HepG2 (cell line): Measurements from ENCODE around the gene RAN. TPM values are rescaled to one million over a fixed set of nuclear protein-coding genes. Genes with fewer than 3 reads are reported as not detected.

ENCODE experiments used
- DPF2 ChIP-seq: sonication (generic); formaldehyde crosslinking; IDR thresholded peaks from 2 replicates; pipeline ENCODE4 v1.4.0; 2020; ENCODE audit warnings: mild to moderate bottlenecking, low read depth, missing genetic modification reagents, borderline replicate concordance
- ETV5 ChIP-seq: IDR thresholded peaks from 2 replicates; pipeline ENCODE4 v1.6.1; 2018; ENCODE audit warnings: missing biosample characterization, missing genetic modification reagents, inconsistent platforms, borderline replicate concordance
- FOSL2 ChIP-seq: sonication (generic); formaldehyde crosslinking; IDR thresholded peaks from 2 replicates; pipeline ENCODE4 v1.4.0; 2020; ENCODE audit warnings: missing genetic modification reagents
- RFXAP ChIP-seq: sonication (generic); formaldehyde crosslinking; IDR thresholded peaks from 2 replicates; pipeline ENCODE4 v1.4.0; 2020; ENCODE audit warnings: missing genetic modification reagents, borderline replicate concordance
- RNF2 ChIP-seq: fragments of 450-650 bp; conservative IDR thresholded peaks from 2 replicates; pipeline ENCODE4 v1.6.1; 2016; ENCODE audit warnings: low read depth
- SALL1 ChIP-seq: sonication (generic); formaldehyde crosslinking; IDR thresholded peaks from 2 replicates; pipeline ENCODE4 v1.8.0; 2022; ENCODE audit warnings: mild to moderate bottlenecking, missing genetic modification reagents
- SIN3A ChIP-seq: IDR thresholded peaks from 2 replicates; pipeline ENCODE4 v1.6.1; 2011; ENCODE audit warnings: low read depth, mild to moderate bottlenecking, control low read depth, low read length, borderline replicate concordance
- SSRP1 ChIP-seq: IDR thresholded peaks from 2 replicates; pipeline ENCODE4 v1.6.1; 2016; ENCODE audit warnings: control low read depth
- ZNF276 ChIP-seq: sonication (generic); formaldehyde crosslinking; IDR thresholded peaks from 2 replicates; pipeline ENCODE4 v1.4.0; 2020; ENCODE audit warnings: mild to moderate bottlenecking, low read depth, missing genetic modification reagents
- ZNF460 ChIP-seq: sonication (generic); formaldehyde crosslinking; IDR thresholded peaks from 2 replicates; pipeline ENCODE4 v1.5.1; 2020; ENCODE audit warnings: missing genetic modification reagents, mild to moderate bottlenecking, borderline replicate concordance
- ZNF547 ChIP-seq: sonication (generic); formaldehyde crosslinking; IDR thresholded peaks from 2 replicates; pipeline ENCODE4 v1.5.1; 2020; ENCODE audit warnings: mild to moderate bottlenecking, missing genetic modification reagents
- ZNF777 ChIP-seq: sonication (generic); formaldehyde crosslinking; IDR thresholded peaks from 2 replicates; pipeline ENCODE4 v1.4.0; 2020; ENCODE audit warnings: missing genetic modification reagents
- ZNF879 ChIP-seq: sonication (generic); formaldehyde crosslinking; IDR thresholded peaks from 2 replicates; pipeline ENCODE4 v1.8.1; 2023; ENCODE audit warnings: missing genetic modification reagents
- polyA plus RNA-seq, 8 experiments: library from polyadenylated mRNA; depleted of rRNA in 3 of 8; stranded (reverse) in 7 of 8; unstranded in 1 of 8; fragments of >200 nt; fragmentation: Illumina TruSeq in 4 of 8; extraction: Trizol in 4 of 8; gene quantifications; 2 replicates each; pipeline versions ENCODE4 v1.2.1 to v1.2.3, GENCODE V29; 2011 to 2016; ENCODE audit warnings: low read depth in 4 of 8, missing spikeins in 1 of 8, mixed read lengths in 1 of 8; ENCODE audit not compliant: insufficient read depth in 1 of 8
- total RNA-seq, 5 experiments: library from RNA; depleted of rRNA; stranded (reverse); fragments of >200 nt; fragmentation: Illumina TruSeq; extraction: Trizol; gene quantifications; 2 replicates each; pipeline ENCODE4 v1.2.3, GENCODE V29; 2016; ENCODE audit warnings: low read depth in 1 of 5
- TF ChIP-seq, protein P1 (sequence below): sonication (generic); formaldehyde crosslinking; IDR thresholded peaks from 2 replicates; pipeline ENCODE4 v1.4.0; 2020; ENCODE audit warnings: missing genetic modification reagents, borderline replicate concordance
- TF ChIP-seq, protein P2 (sequence below): IDR thresholded peaks from 2 replicates; pipeline ENCODE4 v1.6.1; 2016; ENCODE audit warnings: low read depth, borderline replicate concordance
- TF ChIP-seq, protein P3 (sequence below): IDR thresholded peaks from 2 replicates; pipeline ENCODE4 v1.6.1; 2016; ENCODE audit warnings: low read depth, control low read depth
- TF ChIP-seq, protein P4 (sequence below): sonication (generic); formaldehyde crosslinking; IDR thresholded peaks from 2 replicates; pipeline ENCODE4 v1.4.0; 2020; ENCODE audit warnings: low read depth, mild to moderate bottlenecking, missing genetic modification reagents

RAN gene
- total and polyA plus RNA-seq, 2 of the 13 experiments (the other 11 are each of a cell fraction or from before 2014, with no cell fraction given): 1,335 to 1,630 TPM

GRCh38 chr12:130838951-130839769 lies 32.7 kb upstream of the RAN start, which contains the start of gene STX2 (continued):
- TF ChIP-seq, protein P1, sequence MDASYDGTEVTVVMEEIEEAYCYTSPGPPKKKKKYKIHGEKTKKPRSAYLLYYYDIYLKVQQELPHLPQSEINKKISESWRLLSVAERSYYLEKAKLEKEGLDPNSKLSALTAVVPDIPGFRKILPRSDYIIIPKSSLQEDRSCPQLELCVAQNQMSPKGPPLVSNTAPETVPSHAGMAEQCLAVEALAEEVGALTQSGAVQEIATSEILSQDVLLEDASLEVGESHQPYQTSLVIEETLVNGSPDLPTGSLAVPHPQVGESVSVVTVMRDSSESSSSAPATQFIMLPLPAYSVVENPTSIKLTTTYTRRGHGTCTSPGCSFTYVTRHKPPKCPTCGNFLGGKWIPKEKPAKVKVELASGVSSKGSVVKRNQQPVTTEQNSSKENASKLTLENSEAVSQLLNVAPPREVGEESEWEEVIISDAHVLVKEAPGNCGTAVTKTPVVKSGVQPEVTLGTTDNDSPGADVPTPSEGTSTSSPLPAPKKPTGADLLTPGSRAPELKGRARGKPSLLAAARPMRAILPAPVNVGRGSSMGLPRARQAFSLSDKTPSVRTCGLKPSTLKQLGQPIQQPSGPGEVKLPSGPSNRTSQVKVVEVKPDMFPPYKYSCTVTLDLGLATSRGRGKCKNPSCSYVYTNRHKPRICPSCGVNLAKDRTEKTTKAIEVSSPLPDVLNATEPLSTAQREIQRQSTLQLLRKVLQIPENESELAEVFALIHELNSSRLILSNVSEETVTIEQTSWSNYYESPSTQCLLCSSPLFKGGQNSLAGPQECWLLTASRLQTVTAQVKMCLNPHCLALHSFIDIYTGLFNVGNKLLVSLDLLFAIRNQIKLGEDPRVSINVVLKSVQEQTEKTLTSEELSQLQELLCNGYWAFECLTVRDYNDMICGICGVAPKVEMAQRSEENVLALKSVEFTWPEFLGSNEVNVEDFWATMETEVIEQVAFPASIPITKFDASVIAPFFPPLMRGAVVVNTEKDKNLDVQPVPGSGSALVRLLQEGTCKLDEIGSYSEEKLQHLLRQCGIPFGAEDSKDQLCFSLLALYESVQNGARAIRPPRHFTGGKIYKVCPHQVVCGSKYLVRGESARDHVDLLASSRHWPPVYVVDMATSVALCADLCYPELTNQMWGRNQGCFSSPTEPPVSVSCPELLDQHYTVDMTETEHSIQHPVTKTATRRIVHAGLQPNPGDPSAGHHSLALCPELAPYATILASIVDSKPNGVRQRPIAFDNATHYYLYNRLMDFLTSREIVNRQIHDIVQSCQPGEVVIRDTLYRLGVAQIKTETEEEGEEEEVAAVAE: no peak
- TF ChIP-seq RFXAP (CRISPR knock-in tag) (no peak), ETV5 (CRISPR knock-in tag) (peak; percentile 17; the same call in 1 of the 2 replicates), SALL1 (CRISPR knock-in tag) (peak; percentile 70), ZNF879 (no peak), ZNF460 (no peak), ZNF777 (CRISPR knock-in tag) (no peak), SIN3A (peak; percentile 62; the same call in 1 of the 2 replicates), FOSL2 (CRISPR knock-in tag) (peak; percentile 27; the same call in 1 of the 2 replicates), DPF2 (CRISPR knock-in tag) (no peak), ZNF276 (CRISPR knock-in tag) (no peak), RNF2 (peak; percentile 87), SSRP1 (CRISPR knock-in tag) (no peak), ZNF547 (peak; percentile 24; the same call in 1 of the 2 replicates)
- TF ChIP-seq, protein P2, sequence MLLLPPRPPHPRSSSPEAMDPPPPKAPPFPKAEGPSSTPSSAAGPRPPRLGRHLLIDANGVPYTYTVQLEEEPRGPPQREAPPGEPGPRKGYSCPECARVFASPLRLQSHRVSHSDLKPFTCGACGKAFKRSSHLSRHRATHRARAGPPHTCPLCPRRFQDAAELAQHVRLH (CRISPR knock-in tag): peak; percentile 49; the same call in 1 of the 2 replicates
- TF ChIP-seq, protein P3, sequence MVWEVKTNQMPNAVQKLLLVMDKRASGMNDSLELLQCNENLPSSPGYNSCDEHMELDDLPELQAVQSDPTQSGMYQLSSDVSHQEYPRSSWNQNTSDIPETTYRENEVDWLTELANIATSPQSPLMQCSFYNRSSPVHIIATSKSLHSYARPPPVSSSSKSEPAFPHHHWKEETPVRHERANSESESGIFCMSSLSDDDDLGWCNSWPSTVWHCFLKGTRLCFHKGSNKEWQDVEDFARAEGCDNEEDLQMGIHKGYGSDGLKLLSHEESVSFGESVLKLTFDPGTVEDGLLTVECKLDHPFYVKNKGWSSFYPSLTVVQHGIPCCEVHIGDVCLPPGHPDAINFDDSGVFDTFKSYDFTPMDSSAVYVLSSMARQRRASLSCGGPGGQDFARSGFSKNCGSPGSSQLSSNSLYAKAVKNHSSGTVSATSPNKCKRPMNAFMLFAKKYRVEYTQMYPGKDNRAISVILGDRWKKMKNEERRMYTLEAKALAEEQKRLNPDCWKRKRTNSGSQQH (CRISPR knock-in tag): peak; percentile 50; the same call in 1 of the 2 replicates
- TF ChIP-seq, protein P4, sequence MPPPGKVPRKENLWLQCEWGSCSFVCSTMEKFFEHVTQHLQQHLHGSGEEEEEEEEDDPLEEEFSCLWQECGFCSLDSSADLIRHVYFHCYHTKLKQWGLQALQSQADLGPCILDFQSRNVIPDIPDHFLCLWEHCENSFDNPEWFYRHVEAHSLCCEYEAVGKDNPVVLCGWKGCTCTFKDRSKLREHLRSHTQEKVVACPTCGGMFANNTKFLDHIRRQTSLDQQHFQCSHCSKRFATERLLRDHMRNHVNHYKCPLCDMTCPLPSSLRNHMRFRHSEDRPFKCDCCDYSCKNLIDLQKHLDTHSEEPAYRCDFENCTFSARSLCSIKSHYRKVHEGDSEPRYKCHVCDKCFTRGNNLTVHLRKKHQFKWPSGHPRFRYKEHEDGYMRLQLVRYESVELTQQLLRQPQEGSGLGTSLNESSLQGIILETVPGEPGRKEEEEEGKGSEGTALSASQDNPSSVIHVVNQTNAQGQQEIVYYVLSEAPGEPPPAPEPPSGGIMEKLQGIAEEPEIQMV (CRISPR knock-in tag): peak; percentile 65; the same call in 1 of the 2 replicates
